Fibroblast of skin of back (primary cell): Measurements from ENCODE around the gene FCN2.

ENCODE experiments used
- DNase-seq: peaks from one replicate; pipeline ENCODE4 v3.0.0-alpha.2; 2013

Gene FCN2

GRCh38 chr9:134933076-134933659 lies 52.6 kb downstream of the FCN2 start:
- DNase-seq = no peak

- DNase-seq = no peak
These were observed 54.5 kb downstream of the FCN2 start for GRCh38 chr9:134935056-134935640.

GRCh38 chr9:134935701-134936345 lies 55.2 kb downstream of the FCN2 start:
- DNase-seq = no peak

- DNase-seq = no peak
These were observed 55.9 kb downstream of the FCN2 start for GRCh38 chr9:134936346-134937163.
